Activated CD4-positive, alpha-beta T cell treated with anti-CD3 and anti-CD28 coated beads for 48 hours (primary cell): ENCODE data around the gene EFCAB11.

Experiments
- DNase-seq: peaks from one replicate; pipeline ENCODE4 v3.0.0-alpha.2; 2020

EFCAB11 gene

GRCh38 chr14:89954070-89955021 is at the start of gene EFCAB11:
Gene EFCAB11 (minus strand): TSS chr14:89954730. CDS start chr14:89954660, 70 bp downstream.
- DNase-seq: peak; percentile 96

- DNase-seq: peak; percentile 9
Measured at GRCh38 chr14:90003526-90004307, 49.2 kb upstream of the EFCAB11 start.

GRCh38 chr14:90000935-90001334 is 46.4 kb upstream of the EFCAB11 start:
- DNase-seq: no peak

GRCh38 chr14:89996963-89997362 is 42.4 kb upstream of the EFCAB11 start:
- DNase-seq: no peak

- no peak for DNase-seq
Measured at GRCh38 chr14:89992273-89992672, 37.7 kb upstream of the EFCAB11 start.

GRCh38 chr14:89990623-89991275 is 36.2 kb upstream of the EFCAB11 start:
- no peak for DNase-seq

GRCh38 chr14:89990218-89990617 is 35.7 kb upstream of the EFCAB11 start:
- no peak for DNase-seq

GRCh38 chr14:89988787-89989186 is 34.3 kb upstream of the EFCAB11 start:
- no peak for DNase-seq

- no peak for DNase-seq
Measured at GRCh38 chr14:89987161-89987475, 32.6 kb upstream of the EFCAB11 start.

GRCh38 chr14:89986462-89987160 is 32.1 kb upstream of the EFCAB11 start:
- no peak for DNase-seq

GRCh38 chr14:89983375-89983774 is 28.8 kb upstream of the EFCAB11 start:
- DNase-seq: no peak

- no peak for DNase-seq
Measured at GRCh38 chr14:89978656-89979055, 24.1 kb upstream of the EFCAB11 start.

GRCh38 chr14:89977668-89978067 is 23.1 kb upstream of the EFCAB11 start:
- DNase-seq: no peak

- peak; percentile 57 for DNase-seq
Measured at GRCh38 chr14:89973234-89973823, 18.8 kb upstream of the EFCAB11 start.

- no peak for DNase-seq
Measured at GRCh38 chr14:89965839-89966238, 11.3 kb upstream of the EFCAB11 start.

- DNase-seq: no peak
Measured at GRCh38 chr14:89963288-89963978, 8.9 kb upstream of the EFCAB11 start.

- no peak for DNase-seq
Measured at GRCh38 chr14:89960914-89961313, 6.4 kb upstream of the EFCAB11 start.

- DNase-seq: no peak
Measured at GRCh38 chr14:89959853-89960445, 5.4 kb upstream of the EFCAB11 start.

GRCh38 chr14:89958966-89959365 is 4.4 kb upstream of the EFCAB11 start:
- DNase-seq: no peak

- peak; percentile 16 for DNase-seq
Measured at GRCh38 chr14:89957791-89958190, 3.3 kb upstream of the EFCAB11 start.

- DNase-seq: no peak
Measured at GRCh38 chr14:89957376-89957775, 2.8 kb upstream of the EFCAB11 start.
